ENCODE measurements around the gene NCAM1. TPM values are rescaled to one million over a fixed set of nuclear protein-coding genes. Genes with fewer than 3 reads are reported as not detected.

Gene NCAM1
- total RNA-seq, 1 donor from 2014 or later, result 3.5 TPM

DNA sequence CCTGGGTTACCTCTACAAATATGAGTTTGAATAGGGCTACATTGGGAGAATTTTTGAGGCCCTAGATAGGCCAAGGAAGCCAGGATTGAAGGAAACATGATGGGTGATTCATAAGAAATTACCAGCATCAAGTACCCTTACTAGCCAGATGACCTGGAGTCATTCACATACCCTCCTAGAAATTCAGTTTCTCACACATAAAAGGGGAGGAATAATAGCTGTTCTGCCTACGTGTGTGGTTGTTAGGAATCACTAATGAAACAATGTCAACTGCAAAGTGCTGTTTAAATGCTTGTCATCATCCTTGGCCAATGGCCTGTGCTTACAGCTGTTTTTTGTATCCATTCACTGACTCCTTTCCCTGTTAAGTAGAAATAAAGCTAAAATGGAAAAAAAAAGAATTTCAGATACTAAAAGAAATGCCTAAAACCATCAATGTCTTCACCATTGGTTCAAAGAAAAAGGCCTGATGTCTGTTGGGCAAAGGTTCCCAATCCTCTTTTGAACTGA, 114.4 kb downstream of the NCAM1 start:
- no peaks in the 10 kb centered on the region for H3K4me1 ChIP-seq
- no peaks in the 10 kb centered on the region for H3K36me3 ChIP-seq
- intact Hi-C loops (cut with DNase I), result no loop called here
- DNase-seq (no peak), ATAC-seq (no peak)
- no peak overlapping the region for H3K27ac ChIP-seq
- no peak overlapping the region for H3K4me3 ChIP-seq
- TF ChIP-seq, protein P1, sequence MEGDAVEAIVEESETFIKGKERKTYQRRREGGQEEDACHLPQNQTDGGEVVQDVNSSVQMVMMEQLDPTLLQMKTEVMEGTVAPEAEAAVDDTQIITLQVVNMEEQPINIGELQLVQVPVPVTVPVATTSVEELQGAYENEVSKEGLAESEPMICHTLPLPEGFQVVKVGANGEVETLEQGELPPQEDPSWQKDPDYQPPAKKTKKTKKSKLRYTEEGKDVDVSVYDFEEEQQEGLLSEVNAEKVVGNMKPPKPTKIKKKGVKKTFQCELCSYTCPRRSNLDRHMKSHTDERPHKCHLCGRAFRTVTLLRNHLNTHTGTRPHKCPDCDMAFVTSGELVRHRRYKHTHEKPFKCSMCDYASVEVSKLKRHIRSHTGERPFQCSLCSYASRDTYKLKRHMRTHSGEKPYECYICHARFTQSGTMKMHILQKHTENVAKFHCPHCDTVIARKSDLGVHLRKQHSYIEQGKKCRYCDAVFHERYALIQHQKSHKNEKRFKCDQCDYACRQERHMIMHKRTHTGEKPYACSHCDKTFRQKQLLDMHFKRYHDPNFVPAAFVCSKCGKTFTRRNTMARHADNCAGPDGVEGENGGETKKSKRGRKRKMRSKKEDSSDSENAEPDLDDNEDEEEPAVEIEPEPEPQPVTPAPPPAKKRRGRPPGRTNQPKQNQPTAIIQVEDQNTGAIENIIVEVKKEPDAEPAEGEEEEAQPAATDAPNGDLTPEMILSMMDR (IDR thresholded peaks at IDR 0.05), result no peak
- H3K27me3 ChIP-seq (ENCODE audit: low read depth), result no peaks in the 10 kb centered on the region
- no peaks in the 10 kb centered on the region for H3K9me3 ChIP-seq

DNA sequence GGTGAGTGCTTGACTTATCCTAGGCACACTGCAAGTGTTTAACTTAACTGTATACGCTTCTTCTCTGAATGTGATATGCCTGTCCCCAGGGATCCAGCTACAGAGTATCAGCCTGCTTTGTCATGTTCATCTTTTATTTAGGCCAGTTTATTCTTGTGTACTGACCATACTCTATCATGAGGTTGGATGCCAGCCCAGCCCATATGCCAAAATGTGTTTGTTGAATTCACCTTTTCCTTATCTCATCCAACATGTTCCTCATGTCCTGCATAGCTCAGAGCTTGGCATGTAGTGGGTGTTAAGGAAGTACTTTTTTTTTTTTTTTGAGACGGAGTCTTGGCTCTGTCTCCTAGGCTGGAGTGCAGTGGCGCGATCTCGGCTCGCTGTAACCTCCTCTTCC, 116.2 kb downstream of the NCAM1 start:
- ATAC-seq, result no peak
- no peak overlapping the region for H3K27ac ChIP-seq
- H3K36me3 ChIP-seq, result no peaks in the 10 kb centered on the region
- no peaks in the 10 kb centered on the region for H3K27me3 ChIP-seq (ENCODE audit: low read depth)
- TF ChIP-seq, protein P1 (IDR thresholded peaks at IDR 0.05), result no peak
- H3K4me3 ChIP-seq, result no peak overlapping the region
- no peaks in the 10 kb centered on the region for H3K9me3 ChIP-seq
- no peak for DNase-seq
- intact Hi-C loops (cut with DNase I), result no loop called here
- H3K4me1 ChIP-seq, result no peaks in the 10 kb centered on the region

GRCh38 chr11:113082341-113082955, 121.2 kb downstream of the NCAM1 start:
- intact Hi-C loops (cut with DNase I), result no loop called here
- TF ChIP-seq, protein P1 (IDR thresholded peaks at IDR 0.05), result no peak

DNA sequence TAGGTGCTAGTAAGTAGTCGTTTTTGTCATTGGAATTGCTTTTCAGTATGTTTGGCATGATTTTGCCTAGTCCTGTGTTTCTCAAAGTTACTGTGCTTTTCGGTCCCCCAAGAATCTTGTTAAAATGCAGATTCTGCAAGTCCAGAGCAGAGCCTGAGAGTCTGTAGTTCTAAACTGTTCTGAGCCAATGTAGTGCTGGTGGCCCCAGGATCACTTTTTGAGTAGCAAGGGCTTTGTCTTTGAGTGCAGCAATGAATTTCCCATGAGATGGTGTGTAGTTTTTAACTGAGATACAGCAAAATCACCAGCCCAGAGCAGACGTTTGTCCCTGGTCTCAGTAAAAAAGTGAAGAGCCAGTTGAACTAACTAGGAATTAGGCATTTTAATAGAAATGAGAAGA, 122.4 kb downstream of the NCAM1 start:
- intact Hi-C loops (cut with DNase I), result no loop called here
- DNase-seq (no peak), ATAC-seq (no peak)
- Histone ChIP-seq H3K4me1 (no peaks in the 10 kb centered on the region), H3K4me3 (no peak overlapping the region), H3K9me3 (no peaks in the 10 kb centered on the region), H3K36me3 (no peaks in the 10 kb centered on the region), H3K27me3 (ENCODE audit: low read depth) (no peaks in the 10 kb centered on the region), H3K27ac (no peak overlapping the region)
- TF ChIP-seq, protein P1 (IDR thresholded peaks at IDR 0.05), result no peak

More at GRCh38 chr11:113082341-113082955, 121.2 kb downstream of the NCAM1 start:
- Histone ChIP-seq H3K4me3 (no peak overlapping the region), H3K36me3 (no peaks in the 10 kb centered on the region), H3K27me3 (ENCODE audit: low read depth) (no peaks in the 10 kb centered on the region), H3K4me1 (no peaks in the 10 kb centered on the region), H3K27ac (no peak overlapping the region), H3K9me3 (no peaks in the 10 kb centered on the region)
- no peak for ATAC-seq
- DNase-seq, result no peak

DNA sequence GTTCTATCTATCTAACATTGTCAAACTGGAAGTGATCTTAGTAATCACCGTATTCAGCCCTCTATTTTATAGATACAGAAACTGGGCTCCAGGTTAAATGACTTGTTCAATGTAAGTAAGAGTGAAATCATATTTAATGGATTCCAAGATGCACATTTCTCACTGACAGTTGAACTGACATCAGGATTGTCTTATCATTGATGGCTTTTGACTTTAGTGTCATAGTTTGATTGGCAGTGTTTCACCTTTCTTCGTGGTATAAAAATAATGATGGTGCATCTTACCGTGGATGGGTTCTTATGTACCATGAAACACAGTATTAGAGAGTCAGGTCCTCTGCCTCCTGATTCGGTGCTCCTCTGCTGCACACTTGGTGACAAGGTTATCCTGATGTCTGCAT, 123.1 kb downstream of the NCAM1 start:
- H3K27ac ChIP-seq, result no peak overlapping the region
- no peaks in the 10 kb centered on the region for H3K36me3 ChIP-seq
- intact Hi-C loops (cut with DNase I), result no loop called here
- TF ChIP-seq, protein P1 (IDR thresholded peaks at IDR 0.05), result no peak
- no peaks in the 10 kb centered on the region for H3K9me3 ChIP-seq
- H3K27me3 ChIP-seq (ENCODE audit: low read depth), result no peaks in the 10 kb centered on the region
- H3K4me1 ChIP-seq, result no peaks in the 10 kb centered on the region
- H3K4me3 ChIP-seq, result no peak overlapping the region
- ATAC-seq, result no peak
- DNase-seq, result no peak
